AG08396 (cell line): ENCODE data around the gene AMPH.
A peak's percentile ranks its signal among the peaks of the same experiment; 100 is the strongest.

Experiments used
- DNase-seq: peaks from one replicate; pipeline ENCODE4 v3.0.0; 2012; ENCODE audit warnings: low spot score, mixed read lengths

AMPH gene

GRCh38 chr7:38630720-38631673 lies at the start of gene AMPH:
Gene AMPH (minus strand): TSS chr7:38631373. CDS start chr7:38631351, 22 bp downstream.
- peak; percentile 60 for DNase-seq

GRCh38 chr7:38679419-38679818 lies 48.2 kb upstream of the AMPH start:
- no peak for DNase-seq

- DNase-seq, result no peak
Observed at GRCh38 chr7:38678698-38679054, 47.5 kb upstream of the AMPH start.

- no peak for DNase-seq
Observed at GRCh38 chr7:38677981-38678697, 47.0 kb upstream of the AMPH start.

GRCh38 chr7:38675494-38676106 lies 44.4 kb upstream of the AMPH start:
- no peak for DNase-seq

GRCh38 chr7:38674513-38674912 lies 43.3 kb upstream of the AMPH start:
- DNase-seq, result no peak

- DNase-seq, result peak; percentile 34
Observed at GRCh38 chr7:38673795-38674194, 42.6 kb upstream of the AMPH start.

GRCh38 chr7:38671911-38672905 lies 41.0 kb upstream of the AMPH start:
- DNase-seq, result no peak

- DNase-seq, result no peak
Observed at GRCh38 chr7:38669965-38670520, 38.9 kb upstream of the AMPH start.

- no peak for DNase-seq
Observed at GRCh38 chr7:38664972-38665371, 33.8 kb upstream of the AMPH start.

- DNase-seq, result peak; percentile 54
Observed at GRCh38 chr7:38660427-38661099, 29.4 kb upstream of the AMPH start.

- no peak for DNase-seq
Observed at GRCh38 chr7:38659931-38660330, 28.8 kb upstream of the AMPH start.

- DNase-seq, result no peak
Observed at GRCh38 chr7:38658921-38659320, 27.7 kb upstream of the AMPH start.

- no peak for DNase-seq
Observed at GRCh38 chr7:38656968-38657367, 25.8 kb upstream of the AMPH start.

GRCh38 chr7:38655833-38656774 lies 24.9 kb upstream of the AMPH start:
- no peak for DNase-seq

- DNase-seq, result no peak
Observed at GRCh38 chr7:38637957-38638356, 6.8 kb upstream of the AMPH start.

- DNase-seq, result no peak
Observed at GRCh38 chr7:38632411-38632810, 1.2 kb upstream of the AMPH start.

GRCh38 chr7:38629651-38630510 lies 1.3 kb downstream of the AMPH start:
- no peak for DNase-seq
